ENCODE measurements around the gene TMEM272. TPM values are rescaled to one million over a fixed set of nuclear protein-coding genes. Genes with fewer than 3 reads are reported as not detected.

Gene TMEM272
- total and polyA plus RNA-seq, 2 donors (not counting 3 experiments of a cell fraction or from before 2014, with no cell fraction given): not detected

DNA sequence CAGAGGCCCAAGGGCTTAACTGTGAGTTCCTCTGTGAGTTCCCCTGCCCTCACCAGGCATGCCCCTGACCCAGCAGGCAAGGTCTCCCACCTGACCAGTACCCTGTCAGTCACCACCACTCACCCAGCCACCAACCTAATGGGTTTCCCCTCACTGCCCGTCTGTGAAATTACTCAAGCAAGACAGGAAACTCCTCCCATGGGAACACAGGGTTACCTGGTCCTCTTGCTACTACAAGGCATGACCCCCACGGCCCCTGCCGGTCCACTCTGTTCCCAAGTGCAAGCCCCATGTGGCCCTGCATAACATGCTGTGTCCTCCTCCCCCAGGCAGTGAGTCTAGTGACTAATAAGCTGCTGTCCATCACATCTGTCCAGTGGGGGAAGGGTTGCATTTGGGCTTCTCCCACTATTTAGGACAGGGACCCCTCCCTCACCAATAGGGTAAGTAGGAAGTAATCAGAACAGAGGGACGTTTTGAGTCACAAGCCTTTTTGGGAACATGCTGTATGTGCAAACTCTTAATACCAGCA is 33.0 kb downstream of the TMEM272 start:
- no peaks in the 10 kb centered on the region for H3K9me1 ChIP-seq (replicated peaks; ENCODE audit: control insufficient read depth, extremely low read depth, insufficient read depth, low read length)
- intact Hi-C loops (cut with micrococcal nuclease): no loop called here
- dilution Hi-C loops (cut with MboI; ENCODE audit: extremely low pct_ligation_motif_present, low sequenced_read_pairs): no loop called here
- no peaks in the 10 kb centered on the region for H3K9me3 ChIP-seq (replicated peaks; ENCODE audit: control insufficient read depth, insufficient read depth, low read length)
- H2AFZ ChIP-seq (ENCODE audit: low read depth, low read length): no peak overlapping the region
- H3K4me1 ChIP-seq (ENCODE audit: control insufficient read depth, extremely low read depth, insufficient read depth, low read length): peaks cover 6% of the 10 kb centered on the region
- H3K9ac ChIP-seq (replicated peaks; ENCODE audit: extremely low read depth, insufficient read depth, low read length): no peak overlapping the region
- no peaks in the 10 kb centered on the region for H4K20me1 ChIP-seq (replicated peaks; ENCODE audit: control insufficient read depth, extremely low read depth, insufficient read depth, low read length)
- ChIA-PET CTCF (interaction anchor here (0.7 to 5.0 kb wide), 4 partner anchors 37 to 424 kb away, joined by 3 to 115 read pairs (median 4); partner anchors contain the start of gene NEK5), POLR2A (interaction anchor here (2.5 kb wide), 1 partner anchor 359 kb away, joined by 8 read pairs; the partner anchor contains the start of gene INTS6)
- DNase-seq (ENCODE audit: low read depth, low spot score) (peak; percentile 9), FAIRE-seq (no peak)
- no peak overlapping the region for H3K4me3 ChIP-seq (replicated peaks in 1 of 3; ENCODE audit: insufficient read depth in 1 of 3, low read depth in 1 of 3, low read length in 3 of 3)
- BruUV-seq (replicated peaks): no TSS peak
- no peak overlapping the region for H3K27ac ChIP-seq (ENCODE audit: insufficient read depth, low read depth, low read length)
- no peaks in the 10 kb centered on the region for H3K36me3 ChIP-seq (ENCODE audit: control insufficient read depth in 2 of 2, extremely low read depth in 1 of 2, insufficient read depth in 2 of 2, low read length in 2 of 2)
- no peak for TF ChIP-seq MYC (IDR thresholded peaks at IDR 0.05; ENCODE audit: low read depth, low read length)
- TF ChIP-seq EZH2 (IDR thresholded peaks at IDR 0.05; ENCODE audit: borderline replicate concordance, low read depth, low read length, severe bottlenecking): no peak
- TF ChIP-seq, protein P1, sequence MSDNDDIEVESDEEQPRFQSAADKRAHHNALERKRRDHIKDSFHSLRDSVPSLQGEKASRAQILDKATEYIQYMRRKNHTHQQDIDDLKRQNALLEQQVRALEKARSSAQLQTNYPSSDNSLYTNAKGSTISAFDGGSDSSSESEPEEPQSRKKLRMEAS (IDR thresholded peaks at IDR 0.05; ENCODE audit: insufficient read depth, insufficient read length): no peak
- TF ChIP-seq JUN (IDR thresholded peaks at IDR 0.05; ENCODE audit: borderline replicate concordance, insufficient read depth, insufficient read length, low read depth): no peak
- no peak for TF ChIP-seq POLR2AphosphoS5 (IDR thresholded peaks at IDR 0.05; ENCODE audit: insufficient read depth, low read depth, low read length)
- TF ChIP-seq POLR2A (IDR thresholded peaks at IDR 0.05; ENCODE audit: low read depth, low read length): no peak
- TF ChIP-seq GATA2 (IDR thresholded peaks at IDR 0.05; ENCODE audit: insufficient read depth, insufficient read length, low read depth, low read length): no peak
- no peak for TF ChIP-seq FOS (IDR thresholded peaks at IDR 0.05; ENCODE audit: borderline replicate concordance, insufficient read depth, low read length)
- TF ChIP-seq, protein P2, sequence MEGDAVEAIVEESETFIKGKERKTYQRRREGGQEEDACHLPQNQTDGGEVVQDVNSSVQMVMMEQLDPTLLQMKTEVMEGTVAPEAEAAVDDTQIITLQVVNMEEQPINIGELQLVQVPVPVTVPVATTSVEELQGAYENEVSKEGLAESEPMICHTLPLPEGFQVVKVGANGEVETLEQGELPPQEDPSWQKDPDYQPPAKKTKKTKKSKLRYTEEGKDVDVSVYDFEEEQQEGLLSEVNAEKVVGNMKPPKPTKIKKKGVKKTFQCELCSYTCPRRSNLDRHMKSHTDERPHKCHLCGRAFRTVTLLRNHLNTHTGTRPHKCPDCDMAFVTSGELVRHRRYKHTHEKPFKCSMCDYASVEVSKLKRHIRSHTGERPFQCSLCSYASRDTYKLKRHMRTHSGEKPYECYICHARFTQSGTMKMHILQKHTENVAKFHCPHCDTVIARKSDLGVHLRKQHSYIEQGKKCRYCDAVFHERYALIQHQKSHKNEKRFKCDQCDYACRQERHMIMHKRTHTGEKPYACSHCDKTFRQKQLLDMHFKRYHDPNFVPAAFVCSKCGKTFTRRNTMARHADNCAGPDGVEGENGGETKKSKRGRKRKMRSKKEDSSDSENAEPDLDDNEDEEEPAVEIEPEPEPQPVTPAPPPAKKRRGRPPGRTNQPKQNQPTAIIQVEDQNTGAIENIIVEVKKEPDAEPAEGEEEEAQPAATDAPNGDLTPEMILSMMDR (IDR thresholded peaks at IDR 0.05; ENCODE audit: extremely low read depth in 1 of 2, insufficient read depth in 1 of 2, low read depth in 1 of 2, low read length in 2 of 2): no peak
- H3K79me2 ChIP-seq (ENCODE audit: control insufficient read depth, insufficient read depth, low read length): no peaks in the 10 kb centered on the region
- H3K4me2 ChIP-seq (ENCODE audit: insufficient read depth, low read length): no peak overlapping the region
- peaks cover 0 to 9% of the 10 kb centered on the region in 2 experiments for H3K27me3 ChIP-seq (ENCODE audit: control insufficient read depth in 2 of 2, insufficient read depth in 2 of 2, low read length in 2 of 2)

Measured in endothelial cell of umbilical vein (primary cell).